OCI-LY3 (cell line): ENCODE data around the gene CA11.

Experiments
- H2AFZ ChIP-seq: fragments of 200-600, 300-600 bp; shearing (Covaris generic); 2 replicates; pipeline ENCODE4 v1.6.0; 2014; ENCODE audit warnings: antibody characterized with exemption, low read depth, low read length
- H3K27ac ChIP-seq: fragments of 200-600, 300-600 bp; sonication (generic); 2 replicates; pipeline ENCODE4 v1.5.1; 2014; ENCODE audit warnings: mild to moderate bottlenecking, low read length, moderate library complexity, mixed read lengths
- H3K27me3 ChIP-seq: fragments of 200-600, 300-600 bp; sonication (generic); 2 replicates; pipeline ENCODE4 v1.6.1; 2014; ENCODE audit warnings: low read depth, low read length, mixed read lengths
- H3K36me3 ChIP-seq: fragments of 200-600, 300-600 bp; sonication (generic); replicated peaks from 2 replicates; pipeline ENCODE3; 2014; ENCODE audit warnings: low read depth, low read length, mixed read lengths
- H3K4me1 ChIP-seq: fragments of 300-600, 200-600 bp; sonication (generic); 2 replicates; pipeline ENCODE4 v1.6.1; 2014; ENCODE audit warnings: low read length, mixed read lengths
- H3K4me2 ChIP-seq: fragments of 200-600, 300-600 bp; sonication (generic); 2 replicates; pipeline ENCODE4 v1.6.1; 2014; ENCODE audit warnings: low read length, mixed read lengths
- H3K4me3 ChIP-seq: fragments of 300-600, 200-600 bp; sonication (generic); 2 replicates; pipeline ENCODE4 v1.5.1; 2014; ENCODE audit warnings: antibody characterized with exemption, mild to moderate bottlenecking, low read length, moderate library complexity
- H3K79me2 ChIP-seq: fragments of 300-600, 200-600 bp; shearing (Covaris generic); 2 replicates; pipeline ENCODE4 v1.6.1; 2014; ENCODE audit warnings: mild to moderate bottlenecking, low read length, mixed read lengths
- H3K9ac ChIP-seq: fragments of 300-600, 200-600 bp; shearing (Covaris generic); 2 replicates; pipeline ENCODE4 v1.6.0; 2014; ENCODE audit warnings: mild to moderate bottlenecking, low read length, moderate library complexity
- H3K9me3 ChIP-seq: fragments of 200-600, 300-600 bp; shearing (Covaris generic); 2 replicates; pipeline ENCODE4 v1.6.1; 2014; ENCODE audit warnings: low read length, mixed read lengths; ENCODE audit not compliant: insufficient read depth
- H4K20me1 ChIP-seq: fragments of 200-600, 300-600 bp; sonication (generic); 2 replicates; pipeline ENCODE4 v1.6.1; 2016; ENCODE audit warnings: low read length, mixed read lengths; ENCODE audit not compliant: insufficient read depth
- EZH2phosphoT487 ChIP-seq: fragments of 200-600 bp; shearing (Covaris generic); IDR thresholded peaks from 2 replicates; pipeline ENCODE4 v1.6.1; 2018; ENCODE audit warnings: antibody characterized with exemption, mixed run types, low read depth
- TF ChIP-seq, protein P1 (sequence below): fragments of 200-600, 300-600 bp; sonication (generic); IDR thresholded peaks from 2 replicates; pipeline ENCODE4 v1.5.1; 2014; ENCODE audit warnings: antibody characterized with exemption, low read length, low read depth

Gene CA11

DNA sequence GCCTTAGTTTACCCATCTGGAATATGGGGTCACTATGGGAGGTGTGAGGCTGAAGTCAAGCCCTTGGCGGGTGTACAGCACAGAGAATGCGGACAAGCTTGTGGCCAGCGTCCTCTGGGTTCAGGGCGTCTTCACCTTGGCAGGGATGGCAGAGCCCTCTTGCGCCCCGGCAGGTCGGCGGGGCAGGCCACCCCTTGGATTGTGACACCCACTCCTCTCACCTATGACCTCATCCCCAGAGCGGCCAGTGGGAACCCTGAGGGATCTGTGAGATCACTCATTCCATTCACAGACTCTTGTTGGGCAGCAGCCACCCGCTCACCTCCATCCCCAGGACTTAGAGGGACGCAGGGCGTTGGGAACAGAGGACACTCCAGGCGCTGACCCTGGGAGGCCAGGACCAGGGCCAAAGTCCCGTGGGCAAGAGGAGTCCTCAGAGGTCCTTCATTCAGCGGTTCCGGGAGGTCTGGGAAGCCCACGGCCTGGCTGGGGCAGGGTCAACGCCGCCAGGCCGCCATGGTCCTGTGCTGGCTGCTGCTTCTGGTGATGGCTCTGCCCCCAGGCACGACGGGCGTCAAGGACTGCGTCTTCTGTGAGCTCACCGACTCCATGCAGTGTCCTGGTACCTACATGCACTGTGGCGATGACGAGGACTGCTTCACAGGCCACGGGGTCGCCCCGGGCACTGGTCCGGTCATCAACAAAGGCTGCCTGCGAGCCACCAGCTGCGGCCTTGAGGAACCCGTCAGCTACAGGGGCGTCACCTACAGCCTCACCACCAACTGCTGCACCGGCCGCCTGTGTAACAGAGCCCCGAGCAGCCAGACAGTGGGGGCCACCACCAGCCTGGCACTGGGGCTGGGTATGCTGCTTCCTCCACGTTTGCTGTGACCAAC, 39.3 kb downstream of the CA11 start, which contains the start of gene SPACA4:
Gene SPACA4 (plus strand): TSS at position 280 of the 896 bp plus-strand sequence. CDS start 237 bp downstream, at position 517.
- H3K27ac ChIP-seq = no peak within 1 kb of the TSS
- H2AFZ ChIP-seq = no peak within 1 kb of the TSS
- H3K27me3 ChIP-seq = no peaks in the 10 kb centered on the region
- H3K36me3 ChIP-seq = no peaks in the 10 kb centered on the region
- no peaks in the 10 kb centered on the region for H4K20me1 ChIP-seq
- no peaks in the 10 kb centered on the region for H3K9me3 ChIP-seq
- no peak within 1 kb of the TSS for H3K4me2 ChIP-seq
- no peaks in the 10 kb centered on the region for H3K79me2 ChIP-seq
- H3K9ac ChIP-seq = no peak within 1 kb of the TSS
- TF ChIP-seq EZH2phosphoT487 = no peak
- TF ChIP-seq, protein P1, sequence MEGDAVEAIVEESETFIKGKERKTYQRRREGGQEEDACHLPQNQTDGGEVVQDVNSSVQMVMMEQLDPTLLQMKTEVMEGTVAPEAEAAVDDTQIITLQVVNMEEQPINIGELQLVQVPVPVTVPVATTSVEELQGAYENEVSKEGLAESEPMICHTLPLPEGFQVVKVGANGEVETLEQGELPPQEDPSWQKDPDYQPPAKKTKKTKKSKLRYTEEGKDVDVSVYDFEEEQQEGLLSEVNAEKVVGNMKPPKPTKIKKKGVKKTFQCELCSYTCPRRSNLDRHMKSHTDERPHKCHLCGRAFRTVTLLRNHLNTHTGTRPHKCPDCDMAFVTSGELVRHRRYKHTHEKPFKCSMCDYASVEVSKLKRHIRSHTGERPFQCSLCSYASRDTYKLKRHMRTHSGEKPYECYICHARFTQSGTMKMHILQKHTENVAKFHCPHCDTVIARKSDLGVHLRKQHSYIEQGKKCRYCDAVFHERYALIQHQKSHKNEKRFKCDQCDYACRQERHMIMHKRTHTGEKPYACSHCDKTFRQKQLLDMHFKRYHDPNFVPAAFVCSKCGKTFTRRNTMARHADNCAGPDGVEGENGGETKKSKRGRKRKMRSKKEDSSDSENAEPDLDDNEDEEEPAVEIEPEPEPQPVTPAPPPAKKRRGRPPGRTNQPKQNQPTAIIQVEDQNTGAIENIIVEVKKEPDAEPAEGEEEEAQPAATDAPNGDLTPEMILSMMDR = no peak
- H3K4me3 ChIP-seq = no peak within 1 kb of the TSS
- peaks cover 14% of the 10 kb centered on the region for H3K4me1 ChIP-seq

DNA sequence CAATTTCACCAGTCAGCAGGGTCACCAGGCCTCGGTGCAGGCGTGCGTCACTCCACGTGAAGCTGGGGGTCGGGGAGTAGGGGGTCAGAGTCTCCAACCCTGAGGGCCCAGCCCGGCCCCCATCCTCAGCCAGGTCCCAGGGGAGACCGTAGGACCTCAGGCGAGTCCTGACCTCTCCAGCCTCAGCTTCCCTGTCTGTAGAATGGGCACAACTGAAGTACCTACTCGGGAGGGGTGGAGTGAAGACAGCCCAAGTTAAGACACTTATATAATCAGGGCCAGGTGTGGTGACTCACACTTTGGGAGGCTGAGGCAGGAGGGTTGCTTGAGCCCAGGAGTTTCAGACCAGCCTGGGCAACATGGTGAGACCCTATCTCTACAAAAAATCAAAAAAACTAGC, 42.1 kb downstream of the CA11 start:
- Histone ChIP-seq H3K27me3 (no peaks in the 10 kb centered on the region), H3K9me3 (no peaks in the 10 kb centered on the region), H4K20me1 (no peaks in the 10 kb centered on the region), H3K4me3 (no peak overlapping the region), H3K9ac (no peak overlapping the region), H3K4me2 (no peak overlapping the region), H3K79me2 (no peaks in the 10 kb centered on the region), H2AFZ (no peak overlapping the region), H3K4me1 (peaks cover 6% of the 10 kb centered on the region), H3K27ac (no peak overlapping the region), H3K36me3 (no peaks in the 10 kb centered on the region)
- TF ChIP-seq, protein P1 = no peak
- TF ChIP-seq EZH2phosphoT487 = no peak

DNA sequence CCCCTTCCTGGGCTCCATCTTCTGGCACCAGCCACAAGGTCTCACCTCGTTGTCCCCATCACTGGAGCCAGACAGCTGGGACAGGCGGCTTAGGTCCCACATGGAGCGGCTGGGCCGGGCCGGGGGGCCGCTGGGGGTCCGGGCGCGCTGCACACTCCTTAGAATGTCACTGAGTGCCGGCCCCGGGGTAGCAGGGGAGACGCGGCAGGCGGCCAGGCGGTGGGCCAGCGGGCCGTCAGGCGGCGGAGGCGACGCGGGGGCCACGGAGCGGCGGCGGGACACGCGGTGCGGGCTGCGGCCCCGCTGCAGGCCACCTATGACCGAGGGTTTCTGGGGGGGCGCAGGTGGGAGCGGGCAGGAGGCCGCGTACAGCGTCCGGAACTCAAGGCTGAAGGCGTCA, 42.5 kb downstream of the CA11 start:
- no peak overlapping the region for H3K9ac ChIP-seq
- TF ChIP-seq, protein P1 = no peak
- no peak for TF ChIP-seq EZH2phosphoT487
- H3K36me3 ChIP-seq = no peaks in the 10 kb centered on the region
- H4K20me1 ChIP-seq = no peaks in the 10 kb centered on the region
- no peak overlapping the region for H2AFZ ChIP-seq
- H3K79me2 ChIP-seq = no peaks in the 10 kb centered on the region
- no peak overlapping the region for H3K4me2 ChIP-seq
- H3K27ac ChIP-seq = no peak overlapping the region
- peaks cover 2% of the 10 kb centered on the region for H3K4me1 ChIP-seq
- no peak overlapping the region for H3K4me3 ChIP-seq
- no peaks in the 10 kb centered on the region for H3K9me3 ChIP-seq
- no peaks in the 10 kb centered on the region for H3K27me3 ChIP-seq

DNA sequence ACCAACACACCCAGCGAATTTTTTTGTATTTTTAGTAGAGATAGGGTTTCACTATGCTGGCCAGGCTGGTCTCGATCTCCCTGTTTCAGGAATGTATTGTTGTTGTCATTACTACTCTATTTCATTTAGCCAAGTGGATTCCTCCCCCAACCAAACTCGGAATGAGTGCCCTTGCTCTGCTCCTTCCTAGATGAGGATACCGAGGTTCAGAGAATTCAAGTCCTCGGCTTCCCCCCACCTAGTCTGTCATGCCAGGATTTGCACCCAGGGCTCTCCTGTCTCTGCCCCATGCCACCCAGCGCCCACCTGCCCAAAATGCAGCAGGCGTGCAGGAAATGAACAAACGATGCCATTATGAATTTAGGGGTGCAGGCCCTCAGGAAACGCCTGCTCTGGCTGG, 43.0 kb downstream of the CA11 start:
- Histone ChIP-seq H3K27me3 (no peaks in the 10 kb centered on the region), H2AFZ (no peak overlapping the region), H3K4me1 (no peaks in the 10 kb centered on the region), H3K36me3 (no peaks in the 10 kb centered on the region), H3K79me2 (no peaks in the 10 kb centered on the region), H3K4me3 (no peak overlapping the region), H3K4me2 (no peak overlapping the region), H3K27ac (no peak overlapping the region), H3K9ac (no peak overlapping the region), H4K20me1 (no peaks in the 10 kb centered on the region), H3K9me3 (no peaks in the 10 kb centered on the region)
- TF ChIP-seq, protein P1 = no peak
- TF ChIP-seq EZH2phosphoT487 = no peak
